GM12878 (cell line): ENCODE data around the gene KCNN1. TPM values are rescaled to one million over a fixed set of nuclear protein-coding genes. Genes with fewer than 3 reads are reported as not detected.

Source experiments
- PAX5 ChIP-seq: IDR thresholded peaks from 2 replicates; pipeline ENCODE4 v1.6.1; 2011; ENCODE audit warnings: low read depth, low read length, borderline replicate concordance
- RB1 ChIP-seq: fragments of 450-650 bp; formaldehyde crosslinking; IDR thresholded peaks from 2 replicates; pipeline ENCODE4 v1.6.1; 2017; ENCODE audit warnings: mild to moderate bottlenecking, borderline replicate concordance
- RELA ChIP-seq: fragments of 450-650 bp; IDR thresholded peaks from 2 replicates; pipeline ENCODE4 v1.8.0; 2014; ENCODE audit warnings: borderline replicate concordance; ENCODE audit not compliant: partially characterized antibody
- ZNF592 ChIP-seq: fragments of 450-650 bp; IDR thresholded peaks from 2 replicates; pipeline ENCODE4 v1.6.1; 2017; ENCODE audit warnings: mild to moderate bottlenecking, moderate library complexity
- polyA plus RNA-seq, 11 experiments: library from polyadenylated mRNA; depleted of rRNA in 4 of 11; unstranded in 6 of 11; stranded (reverse) in 5 of 11; fragments of >200 nt; fragmentation: Nextera tagmentation in 4 of 11; fragmentation: Illumina TruSeq in 1 of 11; extraction: Ambion mirVana in 4 of 11; extraction: Trizol in 1 of 11; gene quantifications; 1 replicate in 1 of 11; 2 replicates in 10 of 11; pipeline versions ENCODE4 v1.2.1 to v1.2.3, GENCODE V29; 2011 to 2016; ENCODE audit warnings: inconsistent platforms in 2 of 11, missing spikeins in 2 of 11, low read depth in 1 of 11
- total RNA-seq, 4 experiments: library from RNA; depleted of rRNA in 3 of 4; stranded (reverse); fragments of >200 nt in 3 of 4; fragmentation: Illumina TruSeq in 1 of 4; extraction: Trizol in 1 of 4; gene quantifications; 2 replicates each; pipeline versions ENCODE4 v1.2.1 to v1.2.3, GENCODE V29; 2013 to 2021

KCNN1 gene
- total and polyA plus RNA-seq, 10 of the 15 experiments (the other 5 are each of a cell fraction or from before 2014, with no cell fraction given) = 0.02 to 0.95 (median 0.16) TPM; not detected in 1

- TF ChIP-seq ZNF592 (0 out of 2 replicates have a peak, but pooled peaks have one; percentile 58), RELA (no peak), RB1 (peak; percentile 70; the same call in 1 of the 2 replicates), PAX5 (0 out of 2 replicates have a peak, but pooled peaks have one; percentile 7)
Measured at GRCh38 chr19:18007044-18007916, 40.4 kb downstream of the KCNN1 start (continued).
